Measurements from ENCODE around the gene SEMA5B.

Gene SEMA5B

DNA sequence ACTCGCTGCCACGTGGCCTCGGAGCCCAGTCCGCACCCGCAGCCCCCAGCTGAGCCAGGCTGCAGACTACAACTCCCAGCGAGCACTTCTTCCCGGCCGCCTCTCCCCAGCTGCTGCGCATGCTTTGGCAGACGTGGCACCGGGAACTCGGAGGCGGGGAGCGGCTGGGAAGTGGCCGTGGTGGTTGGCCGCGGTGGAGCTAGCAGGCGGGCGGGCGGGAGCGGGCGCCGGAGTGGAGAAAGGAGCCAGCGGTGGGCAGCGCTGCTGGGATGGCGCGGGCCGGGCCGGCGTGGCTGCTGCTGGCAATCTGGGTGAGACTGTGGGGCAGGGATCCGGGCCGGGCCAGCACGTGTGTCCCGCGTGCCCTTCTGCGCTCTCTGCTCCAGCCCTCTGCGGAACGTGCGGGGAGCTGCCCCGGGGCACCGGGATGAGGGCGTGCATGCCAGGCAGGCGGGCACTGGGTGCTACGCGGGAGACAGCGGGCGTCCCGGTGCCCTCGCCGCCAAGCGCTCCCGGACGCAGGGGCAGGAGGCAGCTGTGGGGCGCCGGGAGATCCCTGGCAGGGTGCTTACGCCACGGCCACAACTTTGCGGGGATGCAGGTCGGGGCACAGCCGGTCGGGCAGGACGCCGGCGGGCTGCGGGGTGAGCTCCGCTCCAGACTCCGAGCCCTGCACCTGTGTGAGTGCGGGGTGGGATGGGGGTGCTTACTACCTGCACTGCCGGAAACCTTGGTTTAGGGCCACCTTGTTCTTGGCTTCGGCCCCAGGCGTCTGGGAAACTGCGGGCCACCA is 39.5 kb upstream of the SEMA5B start, which contains the start of gene PDIA5:
Gene PDIA5, plus strand, starts transcription at position 130 of the 793 bp plus-strand sequence. Its CDS starts 140 bp downstream, at position 270.
- H3K9me3 ChIP-seq (ENCODE audit: insufficient read depth, low read length), result no peaks in the 10 kb centered on the region

DNA sequence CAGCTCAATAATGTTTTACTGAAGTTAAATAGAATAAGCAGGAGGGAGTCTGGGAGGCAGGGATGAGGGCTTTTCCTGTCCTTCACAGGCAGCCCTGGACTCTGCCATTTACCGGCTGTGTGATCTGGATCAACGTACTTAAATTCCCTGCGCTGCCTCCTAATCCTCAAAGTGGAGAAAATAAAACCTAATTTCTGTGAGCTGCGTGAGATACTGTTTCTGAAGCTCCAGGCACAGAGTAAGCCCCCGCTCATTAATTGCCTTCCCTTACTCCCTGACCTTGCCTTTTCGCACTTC is 39.0 kb upstream of the SEMA5B start:
- TF ChIP-seq ZNF274 (IDR thresholded peaks at IDR 0.05; ENCODE audit: low read depth, low read length) (no peak), YY1 (IDR thresholded peaks at IDR 0.05; ENCODE audit: insufficient read depth, insufficient read length) (no peak), SUZ12 (IDR thresholded peaks at IDR 0.05; ENCODE audit: extremely low read depth, insufficient read depth, insufficient read length) (no peak)
- Histone ChIP-seq H3K4me3 (ENCODE audit: insufficient read length, low read depth) (no peak overlapping the region), H3K9ac (ENCODE audit: insufficient read length, low read depth) (no peak overlapping the region), H3K36me3 (ENCODE audit: insufficient read depth, insufficient read length, low read length) (peaks cover 16% of the 10 kb centered on the region), H3K27me3 (ENCODE audit: insufficient read depth, insufficient read length) (peaks cover 6% of the 10 kb centered on the region), H3K9me3 (ENCODE audit: insufficient read depth, low read length) (no peaks in the 10 kb centered on the region), H3K4me1 (ENCODE audit: insufficient read depth, insufficient read length) (peaks cover 6% of the 10 kb centered on the region)
- no peak for DNase-seq (ENCODE audit: low read depth, low spot score)

More for the DNA sequence above, 39.5 kb upstream of the SEMA5B start, which contains the start of gene PDIA5:
- Histone ChIP-seq H3K4me3 (ENCODE audit: insufficient read length, low read depth) (peak within 1 kb of the TSS; percentile 92), H3K9ac (ENCODE audit: insufficient read length, low read depth) (peak within 1 kb of the TSS; percentile 96), H3K27me3 (ENCODE audit: insufficient read depth, insufficient read length) (peaks cover 6% of the 10 kb centered on the region), H3K4me1 (ENCODE audit: insufficient read depth, insufficient read length) (peaks cover 8% of the 10 kb centered on the region), H3K36me3 (ENCODE audit: insufficient read depth, insufficient read length, low read length) (peaks cover 17% of the 10 kb centered on the region)
- no peak for TF ChIP-seq SUZ12 (IDR thresholded peaks at IDR 0.05; ENCODE audit: extremely low read depth, insufficient read depth, insufficient read length)
- no peak for TF ChIP-seq ZNF274 (IDR thresholded peaks at IDR 0.05; ENCODE audit: low read depth, low read length)
- TF ChIP-seq YY1 (IDR thresholded peaks at IDR 0.05; ENCODE audit: insufficient read depth, insufficient read length), result no peak
- DNase-seq (ENCODE audit: low read depth, low spot score), result peak; percentile 81

DNA sequence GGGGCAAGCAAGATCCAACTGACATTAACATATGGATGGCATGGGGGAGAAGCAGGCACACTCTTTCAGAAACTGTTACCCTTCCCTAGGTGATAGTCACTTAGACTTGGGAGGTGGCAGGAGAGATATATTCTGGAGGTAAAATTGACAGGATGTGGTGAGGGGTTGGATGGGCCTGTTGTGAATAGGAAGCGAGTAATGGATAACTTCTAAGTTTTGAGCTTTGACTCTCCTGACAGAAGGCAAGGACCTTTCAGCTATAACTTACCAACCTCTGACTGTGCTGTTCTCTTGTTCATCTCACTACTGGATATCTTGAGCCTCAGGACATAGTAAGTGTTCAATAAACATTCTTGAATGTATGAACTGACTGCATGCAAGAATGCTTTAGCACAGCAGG is 37.4 kb upstream of the SEMA5B start:
- H3K9me3 ChIP-seq (ENCODE audit: insufficient read depth, low read length), result no peaks in the 10 kb centered on the region
- H3K36me3 ChIP-seq (ENCODE audit: insufficient read depth, insufficient read length, low read length), result peaks cover 9% of the 10 kb centered on the region
- DNase-seq (ENCODE audit: low read depth, low spot score), result no peak
- TF ChIP-seq YY1 (IDR thresholded peaks at IDR 0.05; ENCODE audit: insufficient read depth, insufficient read length) (no peak), ZNF274 (IDR thresholded peaks at IDR 0.05; ENCODE audit: low read depth, low read length) (no peak), SUZ12 (IDR thresholded peaks at IDR 0.05; ENCODE audit: extremely low read depth, insufficient read depth, insufficient read length) (no peak)
- H3K4me3 ChIP-seq (ENCODE audit: insufficient read length, low read depth), result no peak overlapping the region
- H3K9ac ChIP-seq (ENCODE audit: insufficient read length, low read depth), result no peak overlapping the region
- peaks cover 3% of the 10 kb centered on the region for H3K4me1 ChIP-seq (ENCODE audit: insufficient read depth, insufficient read length)
- peaks cover 6% of the 10 kb centered on the region for H3K27me3 ChIP-seq (ENCODE audit: insufficient read depth, insufficient read length)

DNA sequence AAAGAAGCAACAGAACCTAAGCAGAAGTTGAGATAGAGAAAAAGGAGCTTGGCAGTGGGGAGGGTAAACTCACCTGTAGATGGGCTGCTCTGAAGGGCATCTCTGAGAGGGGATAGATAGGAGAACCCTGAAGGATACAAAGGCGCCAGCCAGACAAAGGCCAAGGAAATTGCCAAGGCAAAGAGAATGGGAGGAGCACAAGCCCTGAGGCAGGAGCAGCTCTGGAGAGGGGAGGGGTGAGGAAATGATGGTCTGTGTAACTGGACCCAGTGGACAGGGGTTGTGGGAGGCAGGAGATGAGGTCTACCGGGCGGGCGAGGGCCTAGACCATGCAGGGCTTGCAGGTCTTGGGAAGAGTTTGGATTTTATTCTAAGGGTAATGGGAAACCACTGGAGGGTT is 36.9 kb upstream of the SEMA5B start:
- Histone ChIP-seq H3K4me1 (ENCODE audit: insufficient read depth, insufficient read length) (peaks cover 3% of the 10 kb centered on the region), H3K9me3 (ENCODE audit: insufficient read depth, low read length) (no peaks in the 10 kb centered on the region), H3K27me3 (ENCODE audit: insufficient read depth, insufficient read length) (peaks cover 6% of the 10 kb centered on the region), H3K36me3 (ENCODE audit: insufficient read depth, insufficient read length, low read length) (peaks cover 9% of the 10 kb centered on the region), H3K9ac (ENCODE audit: insufficient read length, low read depth) (no peak overlapping the region), H3K4me3 (ENCODE audit: insufficient read length, low read depth) (no peak overlapping the region)
- DNase-seq (ENCODE audit: low read depth, low spot score), result no peak
- TF ChIP-seq SUZ12 (IDR thresholded peaks at IDR 0.05; ENCODE audit: extremely low read depth, insufficient read depth, insufficient read length) (no peak), YY1 (IDR thresholded peaks at IDR 0.05; ENCODE audit: insufficient read depth, insufficient read length) (no peak), ZNF274 (IDR thresholded peaks at IDR 0.05; ENCODE audit: low read depth, low read length) (no peak)

DNA sequence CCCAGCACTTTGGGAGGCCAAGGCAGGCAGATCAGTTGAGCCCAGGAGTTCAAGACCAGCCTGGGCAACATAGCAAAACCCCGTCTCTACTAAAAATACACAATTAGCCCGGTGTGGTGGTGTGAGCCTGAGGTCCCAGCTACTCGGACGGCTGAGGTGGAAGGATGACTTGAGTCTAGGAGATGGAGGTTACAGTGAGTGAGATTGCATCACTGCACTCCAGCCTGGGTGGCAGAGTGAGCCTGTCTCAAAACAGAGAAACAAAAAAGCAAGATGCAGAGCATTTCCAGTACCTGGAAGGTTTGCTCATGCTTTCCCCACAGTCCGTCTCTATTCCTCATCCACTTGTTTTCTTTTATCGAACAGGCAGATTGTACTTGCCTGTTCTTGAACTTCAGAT is 35.5 kb upstream of the SEMA5B start:
- no peak for TF ChIP-seq ZNF274 (IDR thresholded peaks at IDR 0.05; ENCODE audit: low read depth, low read length)
- TF ChIP-seq SUZ12 (IDR thresholded peaks at IDR 0.05; ENCODE audit: extremely low read depth, insufficient read depth, insufficient read length), result no peak
- TF ChIP-seq YY1 (IDR thresholded peaks at IDR 0.05; ENCODE audit: insufficient read depth, insufficient read length), result no peak
- peaks cover 3% of the 10 kb centered on the region for H3K4me1 ChIP-seq (ENCODE audit: insufficient read depth, insufficient read length)
- DNase-seq (ENCODE audit: low read depth, low spot score), result no peak
- H3K27me3 ChIP-seq (ENCODE audit: insufficient read depth, insufficient read length), result peaks cover 6% of the 10 kb centered on the region
- H3K9me3 ChIP-seq (ENCODE audit: insufficient read depth, low read length), result no peaks in the 10 kb centered on the region
- H3K9ac ChIP-seq (ENCODE audit: insufficient read length, low read depth), result no peak overlapping the region
- no peaks in the 10 kb centered on the region for H3K36me3 ChIP-seq (ENCODE audit: insufficient read depth, insufficient read length, low read length)
- no peak overlapping the region for H3K4me3 ChIP-seq (ENCODE audit: insufficient read length, low read depth)

DNA sequence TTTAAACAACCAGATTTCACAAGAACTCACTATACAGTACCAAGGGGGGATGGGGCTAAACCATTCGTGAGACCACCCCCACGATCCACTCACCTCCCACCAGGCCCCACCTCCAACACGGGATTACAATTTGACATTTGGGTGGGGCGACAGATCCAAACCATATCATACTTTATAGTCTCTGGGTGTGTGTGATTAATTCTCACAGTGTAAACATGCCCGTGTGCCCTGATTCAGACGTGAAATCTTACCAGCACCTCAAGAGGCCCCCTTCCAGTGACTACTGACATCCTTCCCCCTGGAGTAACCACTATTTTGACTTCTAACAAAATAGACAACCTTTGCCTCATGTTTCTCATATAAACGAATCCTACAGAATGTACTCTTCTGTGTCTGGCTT is 34.3 kb upstream of the SEMA5B start:
- H3K9me3 ChIP-seq (ENCODE audit: insufficient read depth, low read length), result no peaks in the 10 kb centered on the region
- H3K4me3 ChIP-seq (ENCODE audit: insufficient read length, low read depth), result no peak overlapping the region
- no peaks in the 10 kb centered on the region for H3K36me3 ChIP-seq (ENCODE audit: insufficient read depth, insufficient read length, low read length)
- peaks cover 6% of the 10 kb centered on the region for H3K27me3 ChIP-seq (ENCODE audit: insufficient read depth, insufficient read length)
- H3K9ac ChIP-seq (ENCODE audit: insufficient read length, low read depth), result no peak overlapping the region
- no peak for TF ChIP-seq ZNF274 (IDR thresholded peaks at IDR 0.05; ENCODE audit: low read depth, low read length)
- no peak for TF ChIP-seq SUZ12 (IDR thresholded peaks at IDR 0.05; ENCODE audit: extremely low read depth, insufficient read depth, insufficient read length)
- TF ChIP-seq YY1 (IDR thresholded peaks at IDR 0.05; ENCODE audit: insufficient read depth, insufficient read length), result no peak
- peaks cover 3% of the 10 kb centered on the region for H3K4me1 ChIP-seq (ENCODE audit: insufficient read depth, insufficient read length)
- no peak for DNase-seq (ENCODE audit: low read depth, low spot score)

DNA sequence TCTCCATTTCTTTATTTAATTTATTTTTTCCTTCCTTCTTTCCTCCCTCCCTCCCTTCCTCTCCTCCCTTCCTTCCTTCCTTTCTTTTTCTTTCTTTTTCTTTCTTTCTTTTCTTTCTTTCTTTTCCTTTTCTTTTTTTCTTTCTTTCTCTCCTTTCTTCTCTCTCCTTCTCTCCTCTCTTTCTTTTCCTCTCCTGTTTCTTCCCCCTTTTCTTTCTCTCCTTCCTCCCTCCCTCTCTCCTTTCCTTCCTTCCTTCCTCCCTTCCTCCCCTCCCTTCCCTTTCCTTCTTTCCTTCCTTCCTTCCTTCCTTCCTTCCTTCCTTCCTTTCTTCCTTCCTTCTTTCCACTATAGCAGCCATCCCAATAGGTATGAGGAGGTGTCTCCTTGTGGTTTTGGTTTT is 32.5 kb upstream of the SEMA5B start:
- no peak for TF ChIP-seq SUZ12 (IDR thresholded peaks at IDR 0.05; ENCODE audit: extremely low read depth, insufficient read depth, insufficient read length)
- no peak for TF ChIP-seq YY1 (IDR thresholded peaks at IDR 0.05; ENCODE audit: insufficient read depth, insufficient read length)
- no peak for TF ChIP-seq ZNF274 (IDR thresholded peaks at IDR 0.05; ENCODE audit: low read depth, low read length)
- DNase-seq (ENCODE audit: low read depth, low spot score), result no peak

More for the DNA sequence above, 32.5 kb upstream of the SEMA5B start:
- Histone ChIP-seq H3K27me3 (ENCODE audit: insufficient read depth, insufficient read length) (no peaks in the 10 kb centered on the region), H3K4me3 (ENCODE audit: insufficient read length, low read depth) (no peak overlapping the region), H3K36me3 (ENCODE audit: insufficient read depth, insufficient read length, low read length) (no peaks in the 10 kb centered on the region), H3K4me1 (ENCODE audit: insufficient read depth, insufficient read length) (peaks cover under 1% of the 10 kb centered on the region), H3K9ac (ENCODE audit: insufficient read length, low read depth) (no peak overlapping the region), H3K9me3 (ENCODE audit: insufficient read depth, low read length) (no peaks in the 10 kb centered on the region)

Measured in NT2/D1 (cell line).